Upper lobe of left lung (tissue), 4 donors: Measurements from ENCODE around the gene RAB41.

Experiments used
- CTCF ChIP-seq, 6 experiments: fragments of 450-650 bp in 4 of 6; fragments of 200-600 bp in 2 of 6; sonication (generic) in 2 of 6; IDR thresholded peaks; one replicate each; pipeline ENCODE4 v1.5.1; 2016 to 2019; ENCODE audit warnings: antibody characterized with exemption in 6 of 6
- EP300 ChIP-seq, 4 donors: sonication (generic); formaldehyde crosslinking; IDR thresholded peaks; one replicate each; pipeline ENCODE4 v1.5.1; 2017; ENCODE audit warnings: antibody characterized with exemption in 4 of 4, control low read depth in 2 of 4
- POLR2A ChIP-seq, 4 donors: fragments of 450-650 bp; IDR thresholded peaks; one replicate each; pipeline ENCODE4 v1.5.1; 2016 to 2017; ENCODE audit warnings: antibody characterized with exemption in 4 of 4, mild to moderate bottlenecking in 2 of 4
- POLR2AphosphoS5 ChIP-seq, 2 donors: sonication (generic); formaldehyde crosslinking; IDR thresholded peaks; one replicate each; pipeline ENCODE4 v1.5.1; 2017; ENCODE audit warnings: antibody characterized with exemption in 2 of 2

- TF ChIP-seq CTCF (IDR thresholded peaks at IDR 0.05) (no peak), EP300 (IDR thresholded peaks at IDR 0.05) (no peak), POLR2A (IDR thresholded peaks at IDR 0.05) (no peak), POLR2AphosphoS5 (IDR thresholded peaks at IDR 0.05) (no peak)
These were observed 28.5 kb upstream of the RAB41 start for GRCh38 chrX:70253377-70254062.
